HEK293 (cell line): Measurements from ENCODE around the gene KIRREL3.

Experiments used
- CTCF ChIA-PET: fragments of 350-600 bp; formaldehyde crosslinking; extraction: SDS; loops from one replicate; lab custom pipeline; 2021; ENCODE audit warnings: antibody characterized with exemption; lab: Yijun Ruan, JAX
- POLR2A ChIA-PET: fragments of 300-600 bp; formaldehyde crosslinking; extraction: SDS; loops from one replicate; lab custom pipeline; 2020; ENCODE audit warnings: antibody characterized with exemption, inconsistent platforms; lab: Yijun Ruan, JAX
- H3K27ac ChIP-seq: fragments of 200-500 bp; sonication (Bioruptor generic); 2 replicates; pipeline ENCODE4 v1.5.1; 2014; ENCODE audit warnings: low read depth, low read length, control low read depth, inconsistent platforms; ENCODE audit errors: extremely low read depth
- H3K36me3 ChIP-seq, 2 experiments: fragments of 200-500 bp in 1 of 2; sonication (Bioruptor generic) in 1 of 2; 1 replicate in 1 of 2; 2 replicates in 1 of 2; pipeline ENCODE4 v1.5.1; 2014 to 2017; ENCODE audit warnings: inconsistent platforms in 2 of 2, low read length in 2 of 2; ENCODE audit not compliant: control insufficient read depth in 2 of 2, insufficient read depth in 1 of 2
- H3K4me1 ChIP-seq: fragments of 200-500 bp; sonication (Bioruptor generic); 2 replicates; pipeline ENCODE4 v1.5.1; 2014; ENCODE audit warnings: mild to moderate bottlenecking, low read length, inconsistent platforms; ENCODE audit not compliant: control insufficient read depth, insufficient read depth
- H3K4me3 ChIP-seq: 2 replicates; pipeline ENCODE4 v1.5.1; 2011; ENCODE audit warnings: low read depth, mild to moderate bottlenecking, control low read depth, low read length, moderate library complexity
- H3K9me3 ChIP-seq: fragments of 200-500 bp; sonication (Bioruptor generic); 2 replicates; pipeline ENCODE4 v1.5.1; 2014; ENCODE audit warnings: low read depth, low read length, inconsistent platforms; ENCODE audit not compliant: control insufficient read depth, insufficient read depth
- FEZF1 ChIP-seq: fragments of 450-650 bp; formaldehyde crosslinking; IDR thresholded peaks from 2 replicates; pipeline ENCODE4 v1.5.1; 2016; ENCODE audit warnings: missing biosample characterization, missing genetic modification characterization
- KLF16 ChIP-seq: fragments of 450-650 bp; formaldehyde crosslinking; IDR thresholded peaks from 2 replicates; pipeline ENCODE4 v1.5.1; 2017; ENCODE audit warnings: missing biosample characterization, missing genetic modification characterization
- REPIN1 ChIP-seq: fragments of 450-650 bp; formaldehyde crosslinking; IDR thresholded peaks from 2 replicates; pipeline ENCODE4 v1.5.1; 2017; ENCODE audit warnings: missing biosample characterization, missing genetic modification characterization, low read depth
- ZNF274 ChIP-seq, 2 experiments: fragments of 200-500 bp in 1 of 2; fragments of 450-650 bp in 1 of 2; sonication (Bioruptor generic) in 1 of 2; formaldehyde crosslinking in 1 of 2; IDR thresholded peaks; 2 replicates each; pipeline versions ENCODE4 v1.5.1 to v1.6.1; 2014 to 2016; ENCODE audit warnings: borderline replicate concordance in 1 of 2, inconsistent platforms in 1 of 2, low read length in 1 of 2, missing biosample characterization in 1 of 2, missing genetic modification characterization in 1 of 2
- ZNF302 ChIP-seq: fragments of 450-650 bp; formaldehyde crosslinking; IDR thresholded peaks from 2 replicates; pipeline ENCODE4 v1.5.1; 2016; ENCODE audit warnings: missing biosample characterization, missing genetic modification characterization, low read depth
- ZNF501 ChIP-seq: fragments of 450-650 bp; formaldehyde crosslinking; IDR thresholded peaks from 2 replicates; pipeline ENCODE4 v1.5.1; 2016; ENCODE audit warnings: missing biosample characterization, missing genetic modification characterization
- ZNF510 ChIP-seq: fragments of 450-650 bp; formaldehyde crosslinking; IDR thresholded peaks from 2 replicates; pipeline ENCODE4 v1.5.1; 2018; ENCODE audit warnings: mild to moderate bottlenecking, missing genetic modification characterization, missing biosample characterization; ENCODE audit not compliant: insufficient replicate concordance
- ZNF544 ChIP-seq: fragments of 450-650 bp; formaldehyde crosslinking; IDR thresholded peaks from 2 replicates; pipeline ENCODE4 v1.5.0; 2017; ENCODE audit warnings: missing biosample characterization, missing genetic modification characterization
- ZNF549 ChIP-seq: fragments of 450-650 bp; IDR thresholded peaks from 2 replicates; pipeline ENCODE4 v1.5.1; 2018; ENCODE audit warnings: missing biosample characterization, missing genetic modification characterization, mild to moderate bottlenecking, inconsistent platforms, moderate library complexity
- ZNF785 ChIP-seq: fragments of 450-650 bp; formaldehyde crosslinking; IDR thresholded peaks from 2 replicates; pipeline ENCODE4 v1.5.1; 2016; ENCODE audit warnings: missing biosample characterization, missing genetic modification characterization
- ZSCAN23 ChIP-seq: fragments of 450-650 bp; formaldehyde crosslinking; IDR thresholded peaks from 2 replicates; pipeline ENCODE4 v1.5.1; 2016; ENCODE audit warnings: missing biosample characterization, missing genetic modification characterization
- ZSCAN30 ChIP-seq: fragments of 450-650 bp; IDR thresholded peaks from 2 replicates; pipeline ENCODE4 v1.5.1; 2018; ENCODE audit warnings: missing biosample characterization, mild to moderate bottlenecking, missing genetic modification characterization, moderate library complexity
- TF ChIP-seq, protein P1 (sequence below): fragments of 450-650 bp; formaldehyde crosslinking; IDR thresholded peaks from 2 replicates; pipeline ENCODE4 v1.5.1; 2016; ENCODE audit warnings: missing biosample characterization, missing genetic modification characterization
- TF ChIP-seq, protein P2 (sequence below): fragments of 450-650 bp; formaldehyde crosslinking; IDR thresholded peaks from 2 replicates; pipeline ENCODE4 v1.5.1; 2016; ENCODE audit warnings: missing biosample characterization, missing genetic modification characterization, borderline replicate concordance
- TF ChIP-seq, protein P3 (sequence below): IDR thresholded peaks from 2 replicates; pipeline ENCODE4 v1.6.1; 2011; ENCODE audit warnings: mild to moderate bottlenecking, low read depth, low read length, borderline replicate concordance
- TF ChIP-seq, protein P4 (sequence below): fragments of 450-650 bp; formaldehyde crosslinking; IDR thresholded peaks from 2 replicates; pipeline ENCODE4 v1.5.1; 2016; ENCODE audit warnings: missing biosample characterization, missing genetic modification characterization, borderline replicate concordance

KIRREL3 gene

DNA sequence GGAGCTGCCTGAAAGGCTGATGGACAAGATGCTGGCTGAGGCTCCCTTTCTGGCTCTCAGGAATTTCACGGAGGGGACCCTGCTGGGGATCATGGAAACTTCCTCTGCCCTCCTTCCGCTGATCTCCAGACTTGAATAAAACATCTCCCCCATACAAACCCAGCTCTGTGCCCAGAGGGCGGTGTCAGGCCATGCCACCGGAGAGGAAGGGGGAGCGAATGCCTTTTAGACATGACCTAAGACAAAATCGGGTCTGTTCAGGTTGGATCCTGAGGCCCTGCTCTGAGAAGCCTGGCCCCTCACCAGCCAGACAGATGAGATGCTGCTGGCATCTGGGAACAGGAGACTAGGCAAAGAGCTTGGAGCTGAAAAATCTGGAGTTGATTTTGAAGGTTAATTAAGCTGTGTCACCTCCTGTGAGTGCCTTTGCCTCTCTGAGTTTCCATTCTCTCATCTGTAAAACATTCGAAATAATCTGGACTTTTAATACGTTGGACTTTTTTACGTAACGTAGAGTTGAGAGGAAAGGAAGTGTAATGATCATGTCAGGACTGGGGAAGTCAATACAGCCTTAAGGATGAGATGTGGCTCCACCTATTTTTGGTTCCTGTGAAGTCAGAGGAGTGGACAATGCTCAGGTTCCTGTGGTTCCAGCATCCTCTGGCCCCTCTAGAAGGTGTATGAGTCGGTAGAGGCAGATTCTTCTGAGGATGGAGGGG, 481.4 kb downstream of the KIRREL3 start (continued):
- TF ChIP-seq, protein P1, sequence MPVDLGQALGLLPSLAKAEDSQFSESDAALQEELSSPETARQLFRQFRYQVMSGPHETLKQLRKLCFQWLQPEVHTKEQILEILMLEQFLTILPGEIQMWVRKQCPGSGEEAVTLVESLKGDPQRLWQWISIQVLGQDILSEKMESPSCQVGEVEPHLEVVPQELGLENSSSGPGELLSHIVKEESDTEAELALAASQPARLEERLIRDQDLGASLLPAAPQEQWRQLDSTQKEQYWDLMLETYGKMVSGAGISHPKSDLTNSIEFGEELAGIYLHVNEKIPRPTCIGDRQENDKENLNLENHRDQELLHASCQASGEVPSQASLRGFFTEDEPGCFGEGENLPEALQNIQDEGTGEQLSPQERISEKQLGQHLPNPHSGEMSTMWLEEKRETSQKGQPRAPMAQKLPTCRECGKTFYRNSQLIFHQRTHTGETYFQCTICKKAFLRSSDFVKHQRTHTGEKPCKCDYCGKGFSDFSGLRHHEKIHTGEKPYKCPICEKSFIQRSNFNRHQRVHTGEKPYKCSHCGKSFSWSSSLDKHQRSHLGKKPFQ = no peak
- TF ChIP-seq ZSCAN30 (tag by site-specific recombination) (no peak), ZNF501 (tag by site-specific recombination) (no peak)

DNA sequence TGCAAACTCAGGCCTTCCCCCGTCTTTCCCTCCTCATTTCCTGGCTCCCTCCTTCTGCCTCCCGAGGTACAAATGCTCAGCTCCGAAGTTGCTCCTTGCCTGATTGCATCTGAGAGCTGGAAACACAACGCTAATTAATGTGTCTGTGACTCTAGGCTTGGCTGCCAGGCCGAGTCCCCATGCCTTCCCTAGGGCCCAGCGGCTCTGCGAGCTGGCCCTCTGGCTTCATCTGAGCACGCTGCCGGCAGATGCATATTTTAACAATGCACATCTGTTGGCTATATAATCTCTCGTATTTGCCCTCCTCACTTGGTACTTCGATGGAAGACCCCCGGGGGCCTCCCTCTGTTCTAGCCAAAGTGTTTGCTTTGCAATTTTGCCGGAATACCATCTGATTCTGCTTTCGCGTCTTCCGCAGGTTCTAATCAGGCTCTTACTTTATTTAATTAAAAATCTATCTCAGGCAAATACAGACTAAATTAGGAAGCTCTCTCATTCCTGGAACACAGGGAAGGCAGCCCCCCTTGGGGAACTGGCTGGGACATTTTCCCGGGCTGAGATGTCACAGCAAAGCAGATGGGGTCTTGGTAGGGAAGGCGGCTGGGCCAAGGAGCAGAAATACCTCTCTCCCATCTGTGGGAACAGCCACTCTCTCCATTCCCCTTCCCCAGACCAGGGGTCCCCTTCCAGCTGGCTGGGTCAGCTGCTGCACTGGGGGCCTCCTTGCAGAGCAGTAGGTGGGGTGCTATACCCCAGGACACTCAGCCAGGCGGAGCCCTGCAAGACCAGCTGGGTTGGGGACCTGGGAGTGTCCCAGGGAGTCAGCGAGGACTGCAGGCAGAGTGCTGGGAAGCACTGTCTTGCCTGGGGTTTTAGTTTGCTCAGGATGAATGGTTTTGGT, 482.2 kb downstream of the KIRREL3 start:
- ChIA-PET CTCF (no interaction called here), POLR2A (no interaction called here)
- Histone ChIP-seq H3K4me1 (no peaks in the 10 kb centered on the region), H3K36me3 (no peaks in the 10 kb centered on the region), H3K9me3 (no peaks in the 10 kb centered on the region), H3K4me3 (no peak overlapping the region), H3K27ac (no peak overlapping the region)
- no peak for TF ChIP-seq REPIN1 (tag by site-specific recombination)
- TF ChIP-seq ZNF274 (IDR thresholded peaks at IDR 0.05; ENCODE audit: low read length) = no peak
- TF ChIP-seq ZNF274 (tag by site-specific recombination; IDR thresholded peaks at IDR 0.05; ENCODE audit: borderline replicate concordance) = no peak
- TF ChIP-seq ZNF549 (tag by site-specific recombination) = no peak
- TF ChIP-seq, protein P2, sequence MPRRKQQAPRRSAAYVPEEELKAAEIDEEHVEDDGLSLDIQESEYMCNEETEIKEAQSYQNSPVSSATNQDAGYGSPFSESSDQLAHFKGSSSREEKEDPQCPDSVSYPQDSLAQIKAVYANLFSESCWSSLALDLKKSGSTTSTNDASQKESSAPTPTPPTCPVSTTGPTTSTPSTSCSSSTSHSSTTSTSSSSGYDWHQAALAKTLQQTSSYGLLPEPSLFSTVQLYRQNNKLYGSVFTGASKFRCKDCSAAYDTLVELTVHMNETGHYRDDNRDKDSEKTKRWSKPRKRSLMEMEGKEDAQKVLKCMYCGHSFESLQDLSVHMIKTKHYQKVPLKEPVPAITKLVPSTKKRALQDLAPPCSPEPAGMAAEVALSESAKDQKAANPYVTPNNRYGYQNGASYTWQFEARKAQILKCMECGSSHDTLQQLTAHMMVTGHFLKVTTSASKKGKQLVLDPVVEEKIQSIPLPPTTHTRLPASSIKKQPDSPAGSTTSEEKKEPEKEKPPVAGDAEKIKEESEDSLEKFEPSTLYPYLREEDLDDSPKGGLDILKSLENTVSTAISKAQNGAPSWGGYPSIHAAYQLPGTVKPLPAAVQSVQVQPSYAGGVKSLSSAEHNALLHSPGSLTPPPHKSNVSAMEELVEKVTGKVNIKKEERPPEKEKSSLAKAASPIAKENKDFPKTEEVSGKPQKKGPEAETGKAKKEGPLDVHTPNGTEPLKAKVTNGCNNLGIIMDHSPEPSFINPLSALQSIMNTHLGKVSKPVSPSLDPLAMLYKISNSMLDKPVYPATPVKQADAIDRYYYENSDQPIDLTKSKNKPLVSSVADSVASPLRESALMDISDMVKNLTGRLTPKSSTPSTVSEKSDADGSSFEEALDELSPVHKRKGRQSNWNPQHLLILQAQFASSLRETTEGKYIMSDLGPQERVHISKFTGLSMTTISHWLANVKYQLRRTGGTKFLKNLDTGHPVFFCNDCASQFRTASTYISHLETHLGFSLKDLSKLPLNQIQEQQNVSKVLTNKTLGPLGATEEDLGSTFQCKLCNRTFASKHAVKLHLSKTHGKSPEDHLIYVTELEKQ (tag by site-specific recombination) = no peak
- TF ChIP-seq, protein P3, sequence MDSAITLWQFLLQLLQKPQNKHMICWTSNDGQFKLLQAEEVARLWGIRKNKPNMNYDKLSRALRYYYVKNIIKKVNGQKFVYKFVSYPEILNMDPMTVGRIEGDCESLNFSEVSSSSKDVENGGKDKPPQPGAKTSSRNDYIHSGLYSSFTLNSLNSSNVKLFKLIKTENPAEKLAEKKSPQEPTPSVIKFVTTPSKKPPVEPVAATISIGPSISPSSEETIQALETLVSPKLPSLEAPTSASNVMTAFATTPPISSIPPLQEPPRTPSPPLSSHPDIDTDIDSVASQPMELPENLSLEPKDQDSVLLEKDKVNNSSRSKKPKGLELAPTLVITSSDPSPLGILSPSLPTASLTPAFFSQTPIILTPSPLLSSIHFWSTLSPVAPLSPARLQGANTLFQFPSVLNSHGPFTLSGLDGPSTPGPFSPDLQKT = no peak
- no peak for TF ChIP-seq ZNF544 (tag by site-specific recombination)
- no peak for TF ChIP-seq KLF16 (tag by site-specific recombination)
- TF ChIP-seq, protein P4, sequence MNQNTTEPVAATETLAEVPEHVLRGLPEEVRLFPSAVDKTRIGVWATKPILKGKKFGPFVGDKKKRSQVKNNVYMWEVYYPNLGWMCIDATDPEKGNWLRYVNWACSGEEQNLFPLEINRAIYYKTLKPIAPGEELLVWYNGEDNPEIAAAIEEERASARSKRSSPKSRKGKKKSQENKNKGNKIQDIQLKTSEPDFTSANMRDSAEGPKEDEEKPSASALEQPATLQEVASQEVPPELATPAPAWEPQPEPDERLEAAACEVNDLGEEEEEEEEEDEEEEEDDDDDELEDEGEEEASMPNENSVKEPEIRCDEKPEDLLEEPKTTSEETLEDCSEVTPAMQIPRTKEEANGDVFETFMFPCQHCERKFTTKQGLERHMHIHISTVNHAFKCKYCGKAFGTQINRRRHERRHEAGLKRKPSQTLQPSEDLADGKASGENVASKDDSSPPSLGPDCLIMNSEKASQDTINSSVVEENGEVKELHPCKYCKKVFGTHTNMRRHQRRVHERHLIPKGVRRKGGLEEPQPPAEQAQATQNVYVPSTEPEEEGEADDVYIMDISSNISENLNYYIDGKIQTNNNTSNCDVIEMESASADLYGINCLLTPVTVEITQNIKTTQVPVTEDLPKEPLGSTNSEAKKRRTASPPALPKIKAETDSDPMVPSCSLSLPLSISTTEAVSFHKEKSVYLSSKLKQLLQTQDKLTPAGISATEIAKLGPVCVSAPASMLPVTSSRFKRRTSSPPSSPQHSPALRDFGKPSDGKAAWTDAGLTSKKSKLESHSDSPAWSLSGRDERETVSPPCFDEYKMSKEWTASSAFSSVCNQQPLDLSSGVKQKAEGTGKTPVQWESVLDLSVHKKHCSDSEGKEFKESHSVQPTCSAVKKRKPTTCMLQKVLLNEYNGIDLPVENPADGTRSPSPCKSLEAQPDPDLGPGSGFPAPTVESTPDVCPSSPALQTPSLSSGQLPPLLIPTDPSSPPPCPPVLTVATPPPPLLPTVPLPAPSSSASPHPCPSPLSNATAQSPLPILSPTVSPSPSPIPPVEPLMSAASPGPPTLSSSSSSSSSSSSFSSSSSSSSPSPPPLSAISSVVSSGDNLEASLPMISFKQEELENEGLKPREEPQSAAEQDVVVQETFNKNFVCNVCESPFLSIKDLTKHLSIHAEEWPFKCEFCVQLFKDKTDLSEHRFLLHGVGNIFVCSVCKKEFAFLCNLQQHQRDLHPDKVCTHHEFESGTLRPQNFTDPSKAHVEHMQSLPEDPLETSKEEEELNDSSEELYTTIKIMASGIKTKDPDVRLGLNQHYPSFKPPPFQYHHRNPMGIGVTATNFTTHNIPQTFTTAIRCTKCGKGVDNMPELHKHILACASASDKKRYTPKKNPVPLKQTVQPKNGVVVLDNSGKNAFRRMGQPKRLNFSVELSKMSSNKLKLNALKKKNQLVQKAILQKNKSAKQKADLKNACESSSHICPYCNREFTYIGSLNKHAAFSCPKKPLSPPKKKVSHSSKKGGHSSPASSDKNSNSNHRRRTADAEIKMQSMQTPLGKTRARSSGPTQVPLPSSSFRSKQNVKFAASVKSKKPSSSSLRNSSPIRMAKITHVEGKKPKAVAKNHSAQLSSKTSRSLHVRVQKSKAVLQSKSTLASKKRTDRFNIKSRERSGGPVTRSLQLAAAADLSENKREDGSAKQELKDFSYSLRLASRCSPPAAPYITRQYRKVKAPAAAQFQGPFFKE (tag by site-specific recombination) = no peak
- no peak for TF ChIP-seq ZNF510 (tag by site-specific recombination)
- TF ChIP-seq ZNF785 (tag by site-specific recombination) = no peak
- no peak for TF ChIP-seq FEZF1
- TF ChIP-seq ZSCAN23 (tag by site-specific recombination) = no peak
- TF ChIP-seq ZNF302 (tag by site-specific recombination) = no peak
- no peak for TF ChIP-seq ZSCAN30 (tag by site-specific recombination)
